ENCODE results near the gene EFCAB3. TPM values are rescaled to one million over a fixed set of nuclear protein-coding genes. Genes with fewer than 3 reads are reported as not detected.
A peak's percentile ranks its signal among the peaks of the same experiment; 100 is the strongest.
"Not testable (repeated sequence)": the region's sequence is repeated elsewhere in the genome, so short reads cannot be mapped to it uniquely, and the experiment has no call there.

EFCAB3 gene
- not detected for polyA plus RNA-seq (2012; ENCODE audit: missing spikeins)

DNA sequence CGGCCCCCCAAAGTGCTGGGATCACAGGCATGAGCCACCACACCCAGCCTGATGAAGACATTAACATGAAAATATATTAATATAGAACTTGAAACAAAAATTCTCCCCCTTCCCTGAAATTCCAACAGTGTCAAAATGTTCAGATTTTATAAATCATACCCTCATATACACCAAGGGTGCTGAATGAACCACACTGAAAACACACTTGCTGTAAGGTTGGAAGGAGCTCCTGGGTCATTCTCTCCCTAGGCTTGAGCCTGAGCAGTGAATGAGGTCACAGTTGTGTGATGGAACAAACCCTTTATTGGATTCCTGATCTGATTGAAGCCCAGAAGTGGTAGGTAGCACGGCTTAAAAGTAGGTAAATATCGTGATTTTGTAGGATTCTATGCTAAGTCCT is at the start of gene EFCAB3:
TSS of gene EFCAB3 (plus strand) at position 301 of the 400 bp plus-strand sequence. CDS start 2,427 bp downstream, outside the sequence.
- TF ChIP-seq POLR2AphosphoS5 (IDR thresholded peaks at IDR 0.05; ENCODE audit: low read depth, low read length) (no peak), TAF1 (IDR thresholded peaks at IDR 0.05; ENCODE audit: borderline replicate concordance, low read depth, low read length) (no peak), POLR2A (IDR thresholded peaks at IDR 0.05; ENCODE audit: low read depth, low read length) (no peak)
- no peak for DNase-seq (ENCODE audit: insufficient read length)
- FAIRE-seq = no peak

DNA sequence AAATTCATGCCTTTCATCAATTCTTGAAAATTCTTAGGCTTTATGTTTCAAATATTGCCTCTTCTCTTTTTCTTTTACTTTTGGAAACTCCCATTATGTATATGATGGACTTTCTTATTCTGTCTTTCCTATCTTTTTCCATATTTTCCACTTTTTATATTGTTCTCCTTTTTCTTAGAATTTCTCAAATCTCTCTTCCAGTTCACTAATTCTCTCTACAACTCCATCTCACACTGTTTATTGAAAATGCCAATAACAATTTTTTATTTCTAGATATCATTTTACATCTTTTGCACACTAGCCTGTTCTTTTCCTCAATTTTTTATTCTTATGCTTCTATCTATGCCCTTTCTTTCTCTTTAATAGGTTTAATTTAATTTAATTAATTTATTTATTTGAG is 43.8 kb upstream of the EFCAB3 start:
- TF ChIP-seq TAF1 (IDR thresholded peaks at IDR 0.05; ENCODE audit: borderline replicate concordance, low read depth, low read length) (no peak), POLR2A (IDR thresholded peaks at IDR 0.05; ENCODE audit: low read depth, low read length) (no peak), POLR2AphosphoS5 (IDR thresholded peaks at IDR 0.05; ENCODE audit: low read depth, low read length) (no peak)
- DNase-seq (ENCODE audit: insufficient read length) = no peak
- FAIRE-seq = no peak

DNA sequence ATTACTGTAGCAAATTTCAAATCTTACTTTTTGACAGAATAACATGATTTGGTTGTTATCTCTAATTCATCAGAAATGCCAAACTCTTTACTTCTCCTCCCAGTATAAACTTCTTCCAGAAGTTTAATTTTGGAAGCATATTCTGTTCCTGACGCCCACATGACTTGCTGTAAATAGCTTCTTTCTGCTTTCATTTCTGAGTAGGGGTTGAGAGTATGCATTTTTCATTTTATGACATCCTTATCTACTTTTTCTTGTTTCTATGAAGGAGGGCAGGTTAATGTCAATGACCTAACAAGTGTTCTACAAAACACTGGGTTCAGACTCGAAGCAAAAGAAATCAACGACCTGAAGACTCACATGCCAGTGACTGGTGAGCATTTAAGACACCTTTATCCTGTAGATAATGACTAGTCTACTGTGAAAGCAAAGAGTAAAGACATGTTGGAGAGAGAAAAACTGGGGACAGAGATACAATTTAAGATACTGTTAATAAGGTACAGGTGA is 36.5 kb upstream of the EFCAB3 start:
- TF ChIP-seq POLR2AphosphoS5 (IDR thresholded peaks at IDR 0.05; ENCODE audit: low read depth, low read length) = no peak
- FAIRE-seq (no peak), DNase-seq (ENCODE audit: insufficient read length) (no peak)

DNA sequence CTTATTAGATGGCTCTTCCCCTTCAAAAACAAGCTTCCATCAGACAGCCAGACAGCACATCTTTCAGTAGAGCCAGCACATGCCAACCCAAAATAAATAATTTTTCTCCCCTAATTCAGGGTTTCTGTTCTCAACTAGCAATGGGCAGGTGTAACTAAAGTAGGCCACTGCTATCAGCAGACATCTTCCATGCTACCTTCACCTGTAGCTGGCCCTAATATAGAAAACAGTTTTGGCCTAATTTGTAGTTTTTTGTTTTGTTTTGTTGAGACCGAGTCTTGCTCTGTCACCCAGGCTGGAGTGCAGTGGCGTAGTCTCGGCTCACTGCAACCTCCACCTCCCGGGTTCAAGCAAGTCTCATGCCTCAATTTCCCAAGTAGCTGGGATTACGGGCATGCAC is 29.2 kb upstream of the EFCAB3 start:
- FAIRE-seq (no peak), DNase-seq (ENCODE audit: insufficient read length) (no peak)
- TF ChIP-seq POLR2A (IDR thresholded peaks at IDR 0.05; ENCODE audit: low read depth, low read length) = no peak
- TF ChIP-seq TAF1 (IDR thresholded peaks at IDR 0.05; ENCODE audit: borderline replicate concordance, low read depth, low read length) = no peak
- no peak for TF ChIP-seq POLR2AphosphoS5 (IDR thresholded peaks at IDR 0.05; ENCODE audit: low read depth, low read length)

DNA sequence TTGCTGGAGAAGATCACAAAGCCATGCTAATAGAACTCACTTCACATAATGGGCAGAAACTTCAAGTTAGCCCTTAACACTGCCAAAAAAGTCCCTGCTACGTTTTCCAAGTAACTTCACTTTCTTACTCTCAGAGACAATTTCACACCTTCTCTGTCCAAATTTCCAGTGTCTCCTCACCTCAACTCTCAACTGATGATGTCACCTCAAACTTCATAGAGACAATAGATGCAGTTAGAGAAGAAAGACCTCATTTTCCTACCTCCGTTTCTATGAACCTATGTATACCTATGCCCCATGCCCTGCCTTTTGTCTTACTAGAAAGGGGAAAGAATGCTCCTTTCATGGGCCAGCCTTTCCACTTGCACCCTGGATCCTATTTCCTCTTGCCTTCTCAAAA is 14.2 kb upstream of the EFCAB3 start:
- TF ChIP-seq POLR2A (IDR thresholded peaks at IDR 0.05; ENCODE audit: low read depth, low read length) (no peak), POLR2AphosphoS5 (IDR thresholded peaks at IDR 0.05; ENCODE audit: low read depth, low read length) (no peak), TAF1 (IDR thresholded peaks at IDR 0.05; ENCODE audit: borderline replicate concordance, low read depth, low read length) (no peak)
- FAIRE-seq = no peak
- DNase-seq (ENCODE audit: insufficient read length) = no peak

DNA sequence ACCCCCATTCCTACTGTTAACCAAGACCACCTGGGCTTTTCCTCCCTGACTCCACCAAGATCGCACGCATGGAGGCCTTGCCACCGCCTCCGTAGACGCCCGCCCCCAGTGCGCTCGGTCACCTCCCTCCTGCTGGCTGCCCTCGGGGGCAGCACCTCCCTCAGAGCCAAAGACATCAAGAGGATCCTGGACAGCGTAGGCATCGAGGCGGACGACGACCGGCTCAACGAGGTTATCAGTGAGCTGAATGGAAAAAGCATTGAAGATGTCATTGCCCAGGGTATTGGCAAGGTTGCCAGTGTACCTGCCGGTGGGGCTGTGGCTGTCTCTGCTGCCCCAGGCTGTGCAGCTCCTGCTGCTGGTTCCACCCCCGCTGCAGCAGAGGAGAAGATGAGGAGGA is 1.2 kb downstream of the EFCAB3 start:
- FAIRE-seq = no peak
- no peak for DNase-seq (ENCODE audit: insufficient read length)
- TF ChIP-seq POLR2AphosphoS5 (IDR thresholded peaks at IDR 0.05; ENCODE audit: low read depth, low read length) (no peak), TAF1 (IDR thresholded peaks at IDR 0.05; ENCODE audit: borderline replicate concordance, low read depth, low read length) (no peak), POLR2A (IDR thresholded peaks at IDR 0.05; ENCODE audit: low read depth, low read length) (no peak)

DNA sequence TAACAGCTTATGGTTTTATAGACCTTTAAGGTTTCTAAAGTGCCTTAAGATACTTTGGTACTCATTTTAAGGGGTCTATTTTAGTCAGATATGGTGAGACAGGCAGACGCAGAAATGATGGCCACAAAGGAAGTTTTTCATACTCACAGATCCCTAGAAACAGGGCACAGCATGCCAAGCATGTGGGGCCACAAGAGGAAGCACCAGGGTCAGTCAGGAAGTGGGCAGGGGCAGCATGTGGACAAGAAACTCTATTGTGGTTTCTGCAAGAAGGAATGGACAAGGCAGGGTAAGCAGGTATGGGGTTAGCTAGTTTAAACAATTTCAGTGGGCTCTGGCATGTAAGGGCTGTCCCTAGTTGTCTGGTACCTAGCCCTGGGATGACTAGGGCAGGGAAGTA is 8.5 kb downstream of the EFCAB3 start:
- TF ChIP-seq POLR2A (IDR thresholded peaks at IDR 0.05; ENCODE audit: low read depth, low read length) (no peak), TAF1 (IDR thresholded peaks at IDR 0.05; ENCODE audit: borderline replicate concordance, low read depth, low read length) (no peak), POLR2AphosphoS5 (IDR thresholded peaks at IDR 0.05; ENCODE audit: low read depth, low read length) (no peak)
- no peak for FAIRE-seq
- no peak for DNase-seq (ENCODE audit: insufficient read length)

DNA sequence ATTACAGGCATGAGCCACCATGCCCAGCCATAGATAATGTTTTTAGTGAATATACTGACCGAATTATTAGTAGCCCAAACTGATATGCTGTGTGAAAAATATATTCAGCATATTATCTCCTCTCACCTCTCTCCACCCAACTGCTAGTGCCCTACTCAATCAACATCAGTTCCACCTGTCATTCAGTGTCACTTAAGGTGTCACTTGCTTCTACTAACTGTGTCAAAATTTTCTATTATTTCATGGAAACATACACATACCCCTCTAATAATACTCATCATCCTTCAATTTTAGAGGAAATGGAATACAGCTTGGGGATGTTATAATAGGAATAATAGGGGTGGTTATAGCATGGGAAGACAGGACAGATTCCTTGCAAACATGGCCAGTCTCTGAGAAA is 12.6 kb downstream of the EFCAB3 start:
- TF ChIP-seq POLR2AphosphoS5 (IDR thresholded peaks at IDR 0.05; ENCODE audit: low read depth, low read length) = no peak
- no peak for TF ChIP-seq TAF1 (IDR thresholded peaks at IDR 0.05; ENCODE audit: borderline replicate concordance, low read depth, low read length)
- TF ChIP-seq POLR2A (IDR thresholded peaks at IDR 0.05; ENCODE audit: low read depth, low read length) = no peak
- DNase-seq (ENCODE audit: insufficient read length) (no peak), FAIRE-seq (no peak)

DNA sequence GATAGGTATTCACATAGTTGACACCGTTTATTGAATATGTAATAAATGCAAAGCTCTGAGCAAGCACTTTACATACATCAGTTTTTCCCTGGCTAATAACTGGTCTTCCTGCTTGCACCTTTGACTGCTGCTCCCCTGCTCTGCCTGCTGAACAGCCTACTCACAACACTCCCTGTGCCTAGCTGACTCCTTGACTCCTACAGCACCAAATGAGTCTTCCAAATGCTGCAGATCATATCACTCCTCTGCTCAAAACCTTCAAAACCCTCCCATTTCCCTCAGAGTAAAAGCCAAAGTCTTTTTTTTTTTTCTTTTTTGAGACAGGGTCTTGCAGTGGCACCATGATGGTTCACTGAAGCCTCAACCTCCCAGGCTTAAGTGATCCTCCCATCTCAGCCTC is 18.5 kb downstream of the EFCAB3 start:
- DNase-seq (ENCODE audit: insufficient read length) (no peak), FAIRE-seq (no peak)
- TF ChIP-seq POLR2AphosphoS5 (IDR thresholded peaks at IDR 0.05; ENCODE audit: low read depth, low read length) = no peak
- TF ChIP-seq TAF1 (IDR thresholded peaks at IDR 0.05; ENCODE audit: borderline replicate concordance, low read depth, low read length) = no peak
- no peak for TF ChIP-seq POLR2A (IDR thresholded peaks at IDR 0.05; ENCODE audit: low read depth, low read length)

DNA sequence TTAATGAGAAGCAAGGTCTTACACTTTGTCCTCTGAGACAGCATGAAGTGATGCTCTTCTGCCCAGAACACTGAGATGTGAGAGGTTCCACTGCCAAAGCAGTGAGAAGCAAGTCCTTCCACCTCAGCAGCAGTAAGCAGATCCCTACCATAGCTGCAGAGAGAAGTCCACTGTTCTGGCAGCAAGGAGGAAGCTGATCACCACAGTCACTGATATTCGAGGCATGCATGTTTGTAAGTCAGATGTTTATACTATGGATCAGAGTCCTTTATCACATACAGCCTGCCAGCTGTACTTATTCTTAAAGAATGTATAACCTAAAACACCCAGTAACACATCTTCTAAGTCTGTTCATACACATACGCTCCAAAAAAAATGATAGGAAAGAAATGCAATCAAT is 25.1 kb downstream of the EFCAB3 start:
- DNase-seq (ENCODE audit: insufficient read length) (no peak), FAIRE-seq (no peak)
- no peak for TF ChIP-seq POLR2A (IDR thresholded peaks at IDR 0.05; ENCODE audit: low read depth, low read length)
- no peak for TF ChIP-seq POLR2AphosphoS5 (IDR thresholded peaks at IDR 0.05; ENCODE audit: low read depth, low read length)
- no peak for TF ChIP-seq TAF1 (IDR thresholded peaks at IDR 0.05; ENCODE audit: borderline replicate concordance, low read depth, low read length)

DNA sequence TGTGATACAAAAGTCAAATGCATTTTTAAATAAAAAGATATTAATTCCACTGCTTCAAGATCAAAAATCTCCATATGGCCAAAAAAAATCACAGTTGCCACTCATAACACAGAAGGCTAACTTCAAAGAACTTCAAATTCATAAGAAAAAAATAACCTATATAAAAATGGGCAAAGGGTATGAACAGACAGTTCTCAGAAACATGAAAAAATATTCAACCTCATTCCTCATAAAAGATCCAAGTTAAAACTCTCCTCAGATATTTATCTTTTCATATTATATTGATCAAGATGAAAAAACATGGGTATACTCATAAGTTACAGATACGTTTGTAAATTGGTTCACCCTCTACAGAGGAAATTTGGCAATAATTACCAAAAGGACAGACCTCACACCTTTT is 32.7 kb downstream of the EFCAB3 start:
- not testable (repeated sequence) for DNase-seq (ENCODE audit: insufficient read length); FAIRE-seq

DNA sequence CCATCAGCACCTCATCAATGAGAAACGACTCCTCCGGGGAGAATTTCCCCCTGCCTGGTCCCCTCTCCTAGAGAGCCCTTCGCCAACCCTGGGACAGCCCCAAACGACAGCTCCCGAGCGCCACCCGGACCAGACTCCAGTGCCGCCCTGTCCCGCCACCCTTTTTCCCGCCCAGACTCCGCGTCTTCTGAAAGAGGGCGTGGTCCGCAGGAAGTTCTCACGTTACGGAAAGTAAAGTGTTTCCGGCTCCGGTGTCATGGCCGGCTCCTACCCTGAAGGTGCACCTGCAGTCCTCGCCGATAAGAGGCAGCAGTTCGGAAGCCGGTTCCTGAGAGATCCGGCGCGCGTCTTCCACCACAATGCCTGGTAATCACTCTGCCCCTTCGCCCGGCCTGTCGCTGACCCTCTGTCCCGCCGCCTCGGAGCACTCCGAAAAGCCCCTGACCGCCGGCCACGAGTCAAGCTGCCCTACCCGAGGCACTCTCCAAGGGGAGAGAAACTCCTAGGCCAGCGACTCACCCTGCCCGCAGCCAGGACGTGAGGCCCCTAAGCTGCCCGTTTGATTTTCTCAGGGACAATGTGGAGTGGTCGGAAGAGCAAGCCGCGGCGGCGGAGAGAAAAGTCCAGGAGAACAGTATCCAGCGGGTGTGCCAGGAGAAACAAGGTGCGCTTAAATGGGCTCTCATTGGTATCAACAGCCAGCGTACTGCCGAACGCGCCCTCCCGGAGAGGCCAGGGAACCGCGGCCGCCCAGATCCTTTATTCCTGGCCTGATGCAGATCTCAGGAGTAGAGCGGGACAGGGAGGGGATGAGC is 43.5 kb downstream of the EFCAB3 start, which contains the start of gene METTL2A:
TSS of gene METTL2A (plus strand) at position 251 of the 815 bp plus-strand sequence. CDS start at position 257, 6 bp downstream.
- TF ChIP-seq TAF1 (IDR thresholded peaks at IDR 0.05; ENCODE audit: borderline replicate concordance, low read depth, low read length) (peak; percentile 63; the same call in 1 of the 2 replicates), POLR2AphosphoS5 (IDR thresholded peaks at IDR 0.05; ENCODE audit: low read depth, low read length) (peak; percentile 39), POLR2A (IDR thresholded peaks at IDR 0.05; ENCODE audit: low read depth, low read length) (peak; percentile 78)
- DNase-seq (ENCODE audit: insufficient read length) (peak; percentile 61), FAIRE-seq (peak; percentile 90)

DNA sequence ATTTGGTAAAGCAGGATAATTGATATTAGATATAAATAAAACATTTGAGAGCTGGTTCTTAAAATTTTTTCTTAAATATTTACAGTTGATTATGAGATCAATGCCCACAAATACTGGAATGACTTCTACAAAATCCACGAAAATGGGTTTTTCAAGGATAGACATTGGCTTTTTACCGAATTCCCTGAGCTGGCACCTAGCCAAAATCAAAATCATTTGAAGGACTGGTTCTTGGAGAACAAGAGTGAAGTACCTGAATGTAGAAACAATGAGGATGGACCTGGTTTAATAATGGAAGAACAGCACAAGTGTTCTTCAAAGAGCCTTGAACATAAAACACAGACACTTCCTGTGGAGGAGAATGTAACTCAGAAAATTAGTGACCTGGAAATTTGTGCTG is 45.9 kb downstream of the EFCAB3 start:
- not testable (repeated sequence) for DNase-seq (ENCODE audit: insufficient read length); FAIRE-seq

DNA sequence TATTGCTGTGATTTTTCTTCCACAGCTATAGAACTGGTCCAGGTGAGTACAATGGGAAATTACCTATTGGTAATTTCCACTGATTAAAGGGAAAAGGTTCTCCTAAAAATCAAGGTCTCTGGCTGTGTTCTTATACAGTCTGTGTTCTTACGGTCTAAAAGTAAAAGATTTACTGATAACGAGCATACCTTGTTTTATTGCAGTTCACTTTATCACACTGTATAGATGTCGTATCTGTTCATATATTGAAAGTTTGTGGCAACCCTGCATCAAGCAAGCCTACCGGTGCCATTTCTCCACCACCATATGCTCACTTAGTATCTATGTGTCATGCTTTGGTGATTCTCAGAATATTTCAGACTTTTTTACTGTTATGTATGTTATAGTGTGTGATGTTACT is 54.9 kb downstream of the EFCAB3 start:
- FAIRE-seq; DNase-seq (ENCODE audit: insufficient read length): not testable (repeated sequence)

DNA sequence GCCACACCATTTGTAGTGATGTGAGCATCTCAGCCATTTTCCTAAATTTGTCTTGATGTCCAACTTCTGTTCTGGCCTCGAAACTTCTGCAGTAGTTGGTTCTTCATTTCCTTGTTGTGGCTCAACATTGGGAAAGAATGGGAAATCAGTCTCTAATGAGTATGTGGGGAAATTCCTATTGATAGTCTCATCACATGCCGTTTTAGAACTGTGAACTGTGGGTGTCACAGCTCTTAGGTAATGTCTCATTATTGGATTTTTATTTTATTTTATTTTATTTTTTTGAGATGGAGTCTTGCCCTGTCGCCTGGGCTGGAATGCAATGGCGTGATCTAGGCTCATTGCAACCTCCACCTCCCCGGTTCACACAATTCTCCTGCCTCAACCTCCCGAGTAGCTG is 60.8 kb downstream of the EFCAB3 start:
- FAIRE-seq; DNase-seq (ENCODE audit: insufficient read length): not testable (repeated sequence)

Data from GM12892 (cell line).